ENCODE data around the gene TP53I3.

TP53I3 gene

GRCh38 chr2:24084386-24085199 lies at the start of gene TP53I3:
Gene TP53I3, minus strand, starts transcription at chr2:24084834. Its CDS starts 508 bp downstream, at chr2:24084326.
- Histone ChIP-seq H3K36me3 (ENCODE audit: insufficient read depth, low read length) (peaks cover 19% of the 10 kb centered on the region), H2AFZ (ENCODE audit: low read depth, low read length) (peak within 1 kb of the TSS; percentile 20), H3K4me1 (ENCODE audit: insufficient read depth, low read length) (peaks cover 14% of the 10 kb centered on the region)

GRCh38 chr2:24132543-24132942 lies 47.9 kb upstream of the TP53I3 start:
- Histone ChIP-seq H3K4me1 (ENCODE audit: insufficient read depth, low read length) (no peaks in the 10 kb centered on the region), H2AFZ (ENCODE audit: low read depth, low read length) (no peak overlapping the region), H3K27me3 (ENCODE audit: insufficient read depth, low read length) (no peaks in the 10 kb centered on the region)

More at GRCh38 chr2:24084386-24085199, at the start of gene TP53I3:
- no peaks in the 10 kb centered on the region for H3K9me3 ChIP-seq (ENCODE audit: low read length)
- no peaks in the 10 kb centered on the region for H3K27me3 ChIP-seq (ENCODE audit: insufficient read depth, low read length)
- H3K4me3 ChIP-seq (ENCODE audit: low read length): peak within 1 kb of the TSS; percentile 61

GRCh38 chr2:24125956-24126355 lies 41.3 kb upstream of the TP53I3 start:
- no peak overlapping the region for H2AFZ ChIP-seq (ENCODE audit: low read depth, low read length)
- H3K27me3 ChIP-seq (ENCODE audit: insufficient read depth, low read length): no peaks in the 10 kb centered on the region
- no peak overlapping the region for H3K4me3 ChIP-seq (ENCODE audit: low read length)
- peaks cover 8% of the 10 kb centered on the region for H3K9me3 ChIP-seq (ENCODE audit: low read length)
- H3K36me3 ChIP-seq (ENCODE audit: insufficient read depth, low read length): no peaks in the 10 kb centered on the region
- H3K4me1 ChIP-seq (ENCODE audit: insufficient read depth, low read length): no peaks in the 10 kb centered on the region

More at GRCh38 chr2:24132543-24132942, 47.9 kb upstream of the TP53I3 start:
- Histone ChIP-seq H3K36me3 (ENCODE audit: insufficient read depth, low read length) (no peaks in the 10 kb centered on the region), H3K9me3 (ENCODE audit: low read length) (no peaks in the 10 kb centered on the region), H3K4me3 (ENCODE audit: low read length) (no peak overlapping the region)

DNA sequence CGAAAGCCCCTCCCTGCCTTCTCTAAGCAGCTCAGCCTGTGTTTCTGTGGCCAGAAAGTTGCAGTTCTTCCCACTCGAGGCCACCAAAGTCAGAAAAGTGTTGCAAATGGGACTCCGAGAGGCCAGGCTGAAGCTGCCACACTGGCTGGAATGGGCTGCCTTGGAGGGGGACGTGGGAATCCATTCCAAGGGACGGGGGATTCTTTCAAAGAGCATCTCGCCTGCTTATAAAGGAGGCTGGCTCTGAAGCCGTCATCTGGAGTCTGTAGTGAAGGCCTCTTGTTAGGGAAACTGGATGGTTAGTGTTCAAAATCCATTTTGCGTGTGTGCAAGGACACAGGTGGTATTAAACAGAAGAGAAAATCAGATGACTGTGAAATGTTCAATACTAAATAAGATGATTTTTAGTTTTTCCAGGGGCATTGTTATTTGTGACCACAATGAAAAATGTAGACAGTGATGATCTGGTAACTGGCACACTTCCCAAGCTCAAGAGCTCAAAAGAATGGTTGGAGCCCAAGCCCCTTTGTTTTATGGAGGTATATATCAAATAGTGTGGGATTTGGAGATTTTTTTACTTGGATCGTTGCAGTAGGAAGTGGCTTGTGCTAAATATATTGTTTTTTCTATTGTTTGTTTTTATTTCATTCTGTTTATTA lies 39.4 kb upstream of the TP53I3 start:
- H3K36me3 ChIP-seq (ENCODE audit: insufficient read depth, low read length): no peaks in the 10 kb centered on the region
- H3K27me3 ChIP-seq (ENCODE audit: insufficient read depth, low read length): no peaks in the 10 kb centered on the region
- H3K4me1 ChIP-seq (ENCODE audit: insufficient read depth, low read length): no peaks in the 10 kb centered on the region
- peaks cover 8% of the 10 kb centered on the region for H3K9me3 ChIP-seq (ENCODE audit: low read length)
- no peak overlapping the region for H2AFZ ChIP-seq (ENCODE audit: low read depth, low read length)
- peak overlapping the region; percentile 16 for H3K4me3 ChIP-seq (ENCODE audit: low read length)

DNA sequence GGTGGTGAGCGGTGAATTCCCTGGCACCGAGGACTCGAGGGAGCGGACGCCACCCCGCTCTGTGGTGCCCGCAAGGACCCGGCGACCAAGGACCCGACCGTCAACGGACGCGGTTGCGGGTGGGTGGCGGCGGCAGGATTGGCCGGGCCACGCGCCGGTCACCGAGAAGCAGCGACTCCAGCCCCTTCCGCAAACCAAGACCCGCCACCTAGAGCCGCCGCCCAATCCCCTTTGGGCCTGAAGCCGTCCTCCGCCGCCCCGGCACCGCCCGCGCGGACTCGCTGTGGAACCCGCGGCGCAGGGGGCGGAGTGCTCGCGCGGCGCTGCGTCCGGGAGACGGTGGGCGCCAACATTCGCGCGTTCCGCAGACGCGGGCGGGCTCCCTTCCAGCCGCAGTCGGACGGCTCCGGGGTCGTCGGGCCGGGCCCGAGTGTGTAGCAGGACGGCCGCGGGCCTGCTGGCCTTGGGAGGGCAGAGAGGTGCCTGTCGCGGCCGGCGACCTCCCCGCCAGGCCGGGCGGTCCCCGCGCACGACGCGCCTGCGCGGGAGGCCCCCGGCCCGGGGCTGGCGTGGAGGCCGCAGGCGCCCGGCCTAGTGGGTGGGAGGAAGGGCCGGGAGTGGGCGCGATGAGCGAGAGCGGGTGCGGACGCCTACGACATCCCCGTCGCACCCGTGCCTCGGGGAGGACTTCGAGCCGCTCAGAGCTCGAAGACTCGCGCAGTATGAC lies 38.7 kb upstream of the TP53I3 start, which contains the start of the genes FAM228B and PFN4:
Gene FAM228B, plus strand, starts transcription at position 275 of the 727 bp plus-strand sequence. CDS start 893 bp downstream, outside the sequence.
Gene PFN4, minus strand, starts transcription at position 140 of the 727 bp plus-strand sequence. CDS start 799 bp downstream, outside the sequence.
- Histone ChIP-seq H3K4me3 (ENCODE audit: low read length) (peak within 1 kb of the TSS; percentile 16), H3K4me1 (ENCODE audit: insufficient read depth, low read length) (no peaks in the 10 kb centered on the region), H3K9me3 (ENCODE audit: low read length) (peaks cover 8% of the 10 kb centered on the region), H3K36me3 (ENCODE audit: insufficient read depth, low read length) (no peaks in the 10 kb centered on the region), H3K27me3 (ENCODE audit: insufficient read depth, low read length) (no peaks in the 10 kb centered on the region), H2AFZ (ENCODE audit: low read depth, low read length) (no peak within 1 kb of the TSS)

GRCh38 chr2:24122366-24123194 lies 37.9 kb upstream of the TP53I3 start:
- no peak overlapping the region for H2AFZ ChIP-seq (ENCODE audit: low read depth, low read length)
- no peaks in the 10 kb centered on the region for H3K4me1 ChIP-seq (ENCODE audit: insufficient read depth, low read length)
- H3K36me3 ChIP-seq (ENCODE audit: insufficient read depth, low read length): no peaks in the 10 kb centered on the region
- peaks cover 8% of the 10 kb centered on the region for H3K9me3 ChIP-seq (ENCODE audit: low read length)
- H3K4me3 ChIP-seq (ENCODE audit: low read length): no peak overlapping the region
- H3K27me3 ChIP-seq (ENCODE audit: insufficient read depth, low read length): no peaks in the 10 kb centered on the region

DNA sequence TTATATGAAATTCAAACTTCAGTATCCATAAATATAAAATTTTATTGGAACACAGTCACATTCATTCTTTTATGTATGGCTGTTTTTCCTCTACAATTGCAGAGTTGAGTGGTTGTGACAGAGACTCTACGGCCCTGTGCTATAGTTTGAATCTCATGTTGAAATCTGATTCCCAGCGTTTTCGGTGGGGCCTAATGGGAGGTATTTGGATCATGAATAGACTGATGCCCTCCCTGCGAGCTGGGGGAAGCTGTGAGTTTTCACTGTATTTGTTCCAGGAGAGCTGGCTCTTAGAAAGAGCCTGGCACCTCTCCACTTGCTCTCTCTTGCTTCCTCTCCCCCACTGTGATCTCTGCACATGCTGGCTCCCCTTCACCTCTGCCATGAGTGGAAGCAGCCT lies 36.8 kb upstream of the TP53I3 start:
- no peak overlapping the region for H3K4me3 ChIP-seq (ENCODE audit: low read length)
- peaks cover 8% of the 10 kb centered on the region for H3K9me3 ChIP-seq (ENCODE audit: low read length)
- no peaks in the 10 kb centered on the region for H3K4me1 ChIP-seq (ENCODE audit: insufficient read depth, low read length)
- no peak overlapping the region for H2AFZ ChIP-seq (ENCODE audit: low read depth, low read length)
- no peaks in the 10 kb centered on the region for H3K36me3 ChIP-seq (ENCODE audit: insufficient read depth, low read length)
- no peaks in the 10 kb centered on the region for H3K27me3 ChIP-seq (ENCODE audit: insufficient read depth, low read length)

DNA sequence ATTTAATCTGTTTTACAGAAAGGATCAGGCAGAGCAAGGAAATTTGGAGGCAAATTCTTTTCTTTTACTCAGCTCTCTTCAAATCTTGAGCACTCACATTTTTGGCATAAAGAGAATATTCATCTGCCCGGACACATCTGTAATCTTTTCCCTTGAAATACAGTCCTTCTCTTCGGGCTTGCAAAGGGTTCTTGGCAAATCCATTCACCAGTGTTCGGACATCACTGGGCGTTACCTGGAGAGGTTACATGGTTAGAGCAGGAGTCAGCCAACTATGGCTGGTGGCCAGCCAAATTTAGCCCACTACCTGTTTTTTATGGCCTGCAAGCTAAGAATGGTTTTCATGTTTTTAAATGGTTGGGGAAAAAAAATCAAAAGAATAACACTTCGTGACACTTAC lies 36.4 kb upstream of the TP53I3 start:
- H3K4me1 ChIP-seq (ENCODE audit: insufficient read depth, low read length): no peaks in the 10 kb centered on the region
- no peaks in the 10 kb centered on the region for H3K36me3 ChIP-seq (ENCODE audit: insufficient read depth, low read length)
- H3K9me3 ChIP-seq (ENCODE audit: low read length): peaks cover 8% of the 10 kb centered on the region
- H3K27me3 ChIP-seq (ENCODE audit: insufficient read depth, low read length): no peaks in the 10 kb centered on the region
- no peak overlapping the region for H3K4me3 ChIP-seq (ENCODE audit: low read length)
- H2AFZ ChIP-seq (ENCODE audit: low read depth, low read length): no peak overlapping the region

- no peaks in the 10 kb centered on the region for H3K4me1 ChIP-seq (ENCODE audit: insufficient read depth, low read length)
- H3K9me3 ChIP-seq (ENCODE audit: low read length): peaks cover 5% of the 10 kb centered on the region
- no peaks in the 10 kb centered on the region for H3K36me3 ChIP-seq (ENCODE audit: insufficient read depth, low read length)
- no peak overlapping the region for H3K4me3 ChIP-seq (ENCODE audit: low read length)
- H3K27me3 ChIP-seq (ENCODE audit: insufficient read depth, low read length): no peaks in the 10 kb centered on the region
- H2AFZ ChIP-seq (ENCODE audit: low read depth, low read length): no peak overlapping the region
Measured at GRCh38 chr2:24117902-24118301, 33.3 kb upstream of the TP53I3 start.

DNA sequence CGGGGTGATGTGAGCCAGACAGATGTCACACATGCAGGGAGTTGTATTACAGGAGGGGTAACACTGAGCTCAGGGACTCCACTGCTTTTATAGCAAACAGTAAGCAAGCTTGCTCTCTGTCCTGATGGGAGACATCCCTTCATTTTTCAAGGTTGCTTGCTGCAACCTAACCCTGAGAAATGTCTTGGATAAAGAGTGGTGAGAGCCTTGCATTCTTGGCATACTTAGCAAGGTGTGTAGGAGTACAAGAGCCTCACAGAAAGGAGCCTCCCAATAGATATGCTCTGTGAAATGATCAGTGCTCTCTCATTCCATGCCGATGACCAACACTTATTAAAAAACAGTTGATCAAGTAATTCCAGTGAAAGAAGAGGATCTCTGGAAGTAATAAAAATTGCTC lies 30.4 kb upstream of the TP53I3 start:
- Histone ChIP-seq H3K9me3 (ENCODE audit: low read length) (peaks cover 3% of the 10 kb centered on the region), H2AFZ (ENCODE audit: low read depth, low read length) (no peak overlapping the region), H3K4me3 (ENCODE audit: low read length) (no peak overlapping the region), H3K4me1 (ENCODE audit: insufficient read depth, low read length) (no peaks in the 10 kb centered on the region), H3K36me3 (ENCODE audit: insufficient read depth, low read length) (no peaks in the 10 kb centered on the region), H3K27me3 (ENCODE audit: insufficient read depth, low read length) (no peaks in the 10 kb centered on the region)

DNA sequence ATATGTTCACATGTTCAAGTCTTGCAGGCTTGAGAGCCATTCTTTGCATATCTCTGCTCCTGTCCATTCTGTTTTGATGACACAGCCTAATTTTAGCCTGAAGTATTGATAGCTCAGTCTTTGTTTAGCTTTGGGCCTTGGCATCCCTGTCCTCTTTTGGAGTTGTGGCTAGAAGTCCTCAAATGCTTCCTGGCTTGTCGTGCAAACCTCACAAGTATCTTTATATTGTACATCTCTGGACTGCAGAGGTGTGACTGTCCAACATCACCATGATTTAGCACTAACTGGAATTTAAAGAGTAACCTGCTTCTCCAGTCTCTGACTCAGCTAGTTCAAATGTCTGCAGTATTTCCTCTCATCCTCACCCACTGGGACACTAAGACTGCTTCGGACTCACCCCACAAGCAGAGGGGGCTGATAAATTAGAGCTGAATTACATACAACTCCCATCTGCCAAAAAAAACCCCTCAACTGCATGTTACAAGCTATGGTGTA lies 26.8 kb upstream of the TP53I3 start:
- no peaks in the 10 kb centered on the region for H3K36me3 ChIP-seq (ENCODE audit: insufficient read depth, low read length)

GRCh38 chr2:24110660-24111303 lies 26.1 kb upstream of the TP53I3 start:
- Histone ChIP-seq H3K4me1 (ENCODE audit: insufficient read depth, low read length) (no peaks in the 10 kb centered on the region), H3K4me3 (ENCODE audit: low read length) (no peak overlapping the region), H3K36me3 (ENCODE audit: insufficient read depth, low read length) (no peaks in the 10 kb centered on the region), H2AFZ (ENCODE audit: low read depth, low read length) (no peak overlapping the region), H3K9me3 (ENCODE audit: low read length) (peaks cover 5% of the 10 kb centered on the region), H3K27me3 (ENCODE audit: insufficient read depth, low read length) (no peaks in the 10 kb centered on the region)

More for the DNA sequence above, 26.8 kb upstream of the TP53I3 start:
- no peaks in the 10 kb centered on the region for H3K4me1 ChIP-seq (ENCODE audit: insufficient read depth, low read length)
- H3K9me3 ChIP-seq (ENCODE audit: low read length): peaks cover 5% of the 10 kb centered on the region
- H2AFZ ChIP-seq (ENCODE audit: low read depth, low read length): no peak overlapping the region
- no peak overlapping the region for H3K4me3 ChIP-seq (ENCODE audit: low read length)
- H3K27me3 ChIP-seq (ENCODE audit: insufficient read depth, low read length): no peaks in the 10 kb centered on the region

Data from neuron (in vitro differentiated cells).